Neural progenitor cell (in vitro differentiated cells): ENCODE data around the gene KLF1. TPM values are rescaled to one million over a fixed set of nuclear protein-coding genes. Genes with fewer than 3 reads are reported as not detected.
"Not testable (repeated sequence)": the region's sequence is repeated elsewhere in the genome, so short reads cannot be mapped to it uniquely, and the experiment has no call there.

ENCODE experiments used
- DNase-seq: peaks from one replicate; pipeline ENCODE4 v3.0.0-alpha.2; 2016; ENCODE audit warnings: low spot score
- H2AFZ ChIP-seq: fragments of 200-600 bp; sonication (generic); replicated peaks from 2 replicates; pipeline ENCODE4 v1.6.1; 2016; ENCODE audit warnings: antibody characterized with exemption
- H3F3A ChIP-seq: fragments of 200-600 bp; sonication (generic); 2 replicates; pipeline ENCODE4 v1.6.1; 2016; ENCODE audit warnings: antibody characterized with exemption, low read depth
- H3K27ac ChIP-seq: fragments of 200-600 bp; sonication (generic); 2 replicates; pipeline ENCODE4 v1.5.1; 2016; ENCODE audit warnings: mild to moderate bottlenecking
- H3K27me3 ChIP-seq: fragments of 200-600 bp; sonication (generic); 2 replicates; pipeline ENCODE4 v1.6.1; 2016; ENCODE audit warnings: mild to moderate bottlenecking, moderate library complexity
- H3K36me3 ChIP-seq: fragments of 200-600 bp; sonication (generic); 2 replicates; pipeline ENCODE4 v1.5.1; 2016
- H3K4me1 ChIP-seq: fragments of 200-600 bp; sonication (generic); 2 replicates; pipeline ENCODE4 v1.6.1; 2016; ENCODE audit warnings: mixed run types
- H3K4me2 ChIP-seq: fragments of 200-600 bp; sonication (generic); 2 replicates; pipeline ENCODE4 v1.6.1; 2016
- H3K4me3 ChIP-seq: fragments of 200-600 bp; sonication (generic); 2 replicates; pipeline ENCODE4 v1.5.1; 2016
- H3K79me2 ChIP-seq: fragments of 200-600 bp; sonication (generic); 2 replicates; pipeline ENCODE4 v1.6.1; 2016; ENCODE audit warnings: low read depth
- H3K9ac ChIP-seq: fragments of 200-600 bp; sonication (generic); 2 replicates; pipeline ENCODE4 v1.6.1; 2016
- H3K9me3 ChIP-seq: fragments of 200-600 bp; sonication (generic); 2 replicates; pipeline ENCODE4 v1.5.1; 2016; ENCODE audit warnings: low read depth
- H4K20me1 ChIP-seq: fragments of 200-600 bp; sonication (generic); 2 replicates; pipeline ENCODE4 v1.6.1; 2016; ENCODE audit warnings: low read depth
- H3K27ac Mint-ChIP-seq: 3 replicates; pipeline ENCODE4 v1.8.0; 2021; ENCODE audit warnings: mixed read lengths
- H3K27me3 Mint-ChIP-seq: 2 replicates; pipeline ENCODE4 v1.8.0; 2022; ENCODE audit warnings: low read depth, mild to moderate bottlenecking, inconsistent platforms, moderate library complexity, mixed read lengths; ENCODE audit not compliant: insufficient read depth
- H3K36me3 Mint-ChIP-seq: 3 replicates; pipeline ENCODE4 v1.8.0; 2021; ENCODE audit warnings: mixed read lengths
- H3K4me1 Mint-ChIP-seq: 3 replicates; pipeline ENCODE4 v1.8.0; 2021; ENCODE audit warnings: mixed read lengths
- H3K4me3 Mint-ChIP-seq: 3 replicates; pipeline ENCODE4 v1.8.0; 2021; ENCODE audit warnings: mild to moderate bottlenecking, moderate library complexity, mixed read lengths
- H3K9me3 Mint-ChIP-seq: 3 replicates; pipeline ENCODE4 v1.8.0; 2020; ENCODE audit warnings: mixed read lengths
- EZH2 ChIP-seq: fragments of 200-600 bp; sonication (generic); IDR thresholded peaks from 2 replicates; pipeline ENCODE4 v1.6.1; 2017; ENCODE audit warnings: antibody characterized with exemption, mild to moderate bottlenecking, moderate library complexity
- EZH2phosphoT487 ChIP-seq: fragments of 200-600 bp; sonication (generic); IDR thresholded peaks from 2 replicates; pipeline ENCODE4 v1.6.1; 2017; ENCODE audit warnings: antibody characterized with exemption
- total RNA-seq: library from RNA; depleted of rRNA; stranded (reverse); fragments of >200 nt; gene quantifications from 2 replicates; pipeline ENCODE4 v1.2.3, GENCODE V29; 2015; ENCODE audit warnings: low replicate concordance
- TF ChIP-seq, protein P1 (sequence below): fragments of 200-600 bp; sonication (generic); IDR thresholded peaks from 2 replicates; pipeline ENCODE4 v1.5.1; 2017; ENCODE audit warnings: antibody characterized with exemption, mild to moderate bottlenecking

The KLF1 gene
- total RNA-seq, 1 donor from 2014 or later, result 0.64 TPM

GRCh38 chr19:12890787-12891552 is 4.0 kb upstream of the KLF1 start, which contains the start of gene GCDH:
Gene GCDH, plus strand, starts transcription at chr19:12891160. Its CDS starts 145 bp downstream, at chr19:12891305.
- peaks cover 20% of the 10 kb centered on the region for H3K27me3 ChIP-seq
- H3K36me3 ChIP-seq, result no peaks in the 10 kb centered on the region
- peak within 1 kb of the TSS; percentile 98 for H3K27ac Mint-ChIP-seq
- H3K4me1 ChIP-seq, result peaks cover 8% of the 10 kb centered on the region
- H4K20me1 ChIP-seq, result peaks cover 12% of the 10 kb centered on the region
- H3K27ac ChIP-seq, result peak within 1 kb of the TSS; percentile 6
- peaks cover 26% of the 10 kb centered on the region for H3K27me3 Mint-ChIP-seq
- H3K4me1 Mint-ChIP-seq, result peaks cover 21% of the 10 kb centered on the region
- peak; percentile 99 for DNase-seq
- peak within 1 kb of the TSS; percentile 74 for H3K4me3 ChIP-seq
- H2AFZ ChIP-seq, result no peak within 1 kb of the TSS
- peak within 1 kb of the TSS; percentile 94 for H3K4me2 ChIP-seq
- no peaks in the 10 kb centered on the region for H3K9me3 ChIP-seq
- H3K9ac ChIP-seq, result peak within 1 kb of the TSS; percentile 17
- peaks cover 12% of the 10 kb centered on the region for H3F3A ChIP-seq
- H3K9me3 Mint-ChIP-seq, result peaks cover 6% of the 10 kb centered on the region
- H3K79me2 ChIP-seq, result peaks cover 22% of the 10 kb centered on the region
- H3K36me3 Mint-ChIP-seq, result peaks cover 10% of the 10 kb centered on the region
- TF ChIP-seq EZH2 (no peak), EZH2phosphoT487 (no peak)
- TF ChIP-seq, protein P1, sequence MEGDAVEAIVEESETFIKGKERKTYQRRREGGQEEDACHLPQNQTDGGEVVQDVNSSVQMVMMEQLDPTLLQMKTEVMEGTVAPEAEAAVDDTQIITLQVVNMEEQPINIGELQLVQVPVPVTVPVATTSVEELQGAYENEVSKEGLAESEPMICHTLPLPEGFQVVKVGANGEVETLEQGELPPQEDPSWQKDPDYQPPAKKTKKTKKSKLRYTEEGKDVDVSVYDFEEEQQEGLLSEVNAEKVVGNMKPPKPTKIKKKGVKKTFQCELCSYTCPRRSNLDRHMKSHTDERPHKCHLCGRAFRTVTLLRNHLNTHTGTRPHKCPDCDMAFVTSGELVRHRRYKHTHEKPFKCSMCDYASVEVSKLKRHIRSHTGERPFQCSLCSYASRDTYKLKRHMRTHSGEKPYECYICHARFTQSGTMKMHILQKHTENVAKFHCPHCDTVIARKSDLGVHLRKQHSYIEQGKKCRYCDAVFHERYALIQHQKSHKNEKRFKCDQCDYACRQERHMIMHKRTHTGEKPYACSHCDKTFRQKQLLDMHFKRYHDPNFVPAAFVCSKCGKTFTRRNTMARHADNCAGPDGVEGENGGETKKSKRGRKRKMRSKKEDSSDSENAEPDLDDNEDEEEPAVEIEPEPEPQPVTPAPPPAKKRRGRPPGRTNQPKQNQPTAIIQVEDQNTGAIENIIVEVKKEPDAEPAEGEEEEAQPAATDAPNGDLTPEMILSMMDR, result no peak
- H3K4me3 Mint-ChIP-seq, result peak within 1 kb of the TSS; percentile 98

DNA sequence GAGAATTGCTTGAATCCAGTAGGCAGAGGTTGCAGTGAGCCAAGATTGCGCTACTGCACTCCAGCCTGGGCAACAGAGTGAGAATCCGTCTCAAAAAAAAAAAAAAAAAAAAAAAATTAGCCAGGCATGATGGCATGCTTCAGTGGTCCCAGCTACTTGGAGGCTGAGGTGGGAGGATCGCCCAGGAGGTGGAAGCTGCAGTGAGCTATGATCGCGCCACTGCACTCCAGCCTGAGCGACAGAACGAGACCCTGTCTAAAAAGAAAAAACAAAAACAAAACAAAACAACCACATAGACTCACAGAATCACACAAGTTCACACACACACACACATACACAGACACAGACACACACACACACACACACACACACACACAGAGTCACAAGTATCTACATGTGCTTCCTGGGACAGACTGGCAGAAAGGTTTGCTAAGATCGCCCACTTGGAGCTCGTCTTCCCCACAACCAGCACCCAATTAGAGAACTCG is 3.3 kb upstream of the KLF1 start:
- H3K4me1 ChIP-seq, H3K36me3 ChIP-seq, H3K9ac ChIP-seq, H3K9me3 ChIP-seq, H2AFZ ChIP-seq, H3K9me3 Mint-ChIP-seq, H3K36me3 Mint-ChIP-seq: not testable (repeated sequence)
- H3K4me1 Mint-ChIP-seq, result peaks cover 21% of the 10 kb centered on the region
- H3K27me3 Mint-ChIP-seq, result peaks cover 27% of the 10 kb centered on the region
- Histone ChIP-seq H3K27me3 (peaks cover 26% of the 10 kb centered on the region), H3K27ac (peak overlapping the region; percentile 6), H3F3A (peaks cover 17% of the 10 kb centered on the region), H3K4me2 (peak overlapping the region; percentile 71), H3K79me2 (peaks cover 22% of the 10 kb centered on the region), H3K4me3 (peak overlapping the region; percentile 74), H4K20me1 (peaks cover 12% of the 10 kb centered on the region)
- peak overlapping the region; percentile 98 for H3K4me3 Mint-ChIP-seq
- peak overlapping the region; percentile 98 for H3K27ac Mint-ChIP-seq
- DNase-seq, result peak; percentile 3

DNA sequence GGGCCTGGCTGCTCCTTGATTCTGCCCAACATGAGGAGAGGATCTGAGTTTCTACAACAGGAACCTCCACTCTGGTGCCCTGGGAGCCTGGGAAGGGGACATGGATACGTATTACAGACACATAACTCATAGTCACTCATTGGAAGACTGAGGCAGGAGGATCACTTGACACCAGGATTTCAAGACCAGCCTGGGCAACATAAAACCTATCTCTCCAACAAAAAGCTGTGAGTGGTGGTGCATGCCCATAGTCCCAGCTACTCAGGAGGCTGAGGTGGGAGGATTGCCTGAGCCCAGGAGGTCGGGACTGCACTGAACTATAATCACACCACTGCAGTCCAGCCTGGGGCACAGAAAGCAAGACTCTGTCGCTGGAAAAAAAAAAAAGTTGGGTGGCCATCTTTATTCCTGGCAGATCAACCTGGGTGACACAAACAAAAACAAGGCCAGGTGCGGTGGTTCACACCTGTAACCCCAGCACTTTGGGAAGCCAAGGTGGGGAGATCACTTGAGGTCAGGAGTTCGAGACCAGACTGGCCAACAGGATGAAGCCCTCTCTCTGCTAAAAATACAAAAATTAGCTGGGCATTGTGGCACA is 1.1 kb upstream of the KLF1 start:
- Mint-ChIP-seq H3K9me3 (peaks cover 11% of the 10 kb centered on the region), H3K4me1 (peaks cover 21% of the 10 kb centered on the region), H3K27ac (no peak overlapping the region), H3K27me3 (peaks cover 45% of the 10 kb centered on the region), H3K4me3 (no peak overlapping the region), H3K36me3 (peaks cover 4% of the 10 kb centered on the region)
- H3K4me3 ChIP-seq, result no peak overlapping the region
- H3K9ac ChIP-seq, result no peak overlapping the region
- H3F3A ChIP-seq, result peaks cover 25% of the 10 kb centered on the region
- TF ChIP-seq EZH2phosphoT487, result no peak
- TF ChIP-seq, protein P1, result no peak
- TF ChIP-seq EZH2, result no peak
- H3K9me3 ChIP-seq, result peaks cover 3% of the 10 kb centered on the region
- H3K4me2 ChIP-seq, result no peak overlapping the region
- no peak overlapping the region for H2AFZ ChIP-seq
- peaks cover 8% of the 10 kb centered on the region for H3K4me1 ChIP-seq
- H3K36me3 ChIP-seq, result no peaks in the 10 kb centered on the region
- H3K79me2 ChIP-seq, result peaks cover 22% of the 10 kb centered on the region
- peaks cover 12% of the 10 kb centered on the region for H4K20me1 ChIP-seq
- no peak overlapping the region for H3K27ac ChIP-seq
- peaks cover 48% of the 10 kb centered on the region for H3K27me3 ChIP-seq
- no peak for DNase-seq

DNA sequence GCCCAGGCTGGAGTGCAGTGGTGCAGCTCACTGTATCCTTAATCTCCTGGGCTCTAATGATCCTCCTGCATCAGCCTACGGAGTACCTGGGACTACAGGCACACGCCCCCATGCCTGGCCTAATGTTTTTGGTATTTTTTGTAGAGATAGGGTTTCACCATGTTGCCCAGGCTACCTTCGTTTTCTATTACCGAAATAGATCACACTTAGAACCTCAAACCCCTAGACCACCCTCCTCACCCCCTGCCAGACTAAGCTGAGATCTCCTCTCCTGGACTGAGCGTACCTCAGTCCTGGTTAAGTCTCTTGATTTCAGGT is 391 bp downstream of the KLF1 start:
- Histone ChIP-seq H3K27ac (no peak overlapping the region), H3K9me3 (peaks cover 3% of the 10 kb centered on the region), H3K4me2 (no peak overlapping the region), H3K27me3 (peaks cover 58% of the 10 kb centered on the region), H3F3A (peaks cover 33% of the 10 kb centered on the region), H3K4me1 (peaks cover 3% of the 10 kb centered on the region), H3K4me3 (no peak overlapping the region), H3K36me3 (no peaks in the 10 kb centered on the region), H3K9ac (no peak overlapping the region), H4K20me1 (peaks cover 6% of the 10 kb centered on the region), H2AFZ (no peak overlapping the region), H3K79me2 (peaks cover 10% of the 10 kb centered on the region)
- peaks cover 20% of the 10 kb centered on the region for H3K4me1 Mint-ChIP-seq
- H3K27ac Mint-ChIP-seq, result no peak overlapping the region
- peak overlapping the region; percentile 71 for H3K4me3 Mint-ChIP-seq
- H3K36me3 Mint-ChIP-seq, result peaks cover 4% of the 10 kb centered on the region
- H3K9me3 Mint-ChIP-seq, result peaks cover 11% of the 10 kb centered on the region
- H3K27me3 Mint-ChIP-seq, result peaks cover 49% of the 10 kb centered on the region
- TF ChIP-seq EZH2, result no peak
- no peak for TF ChIP-seq EZH2phosphoT487
- TF ChIP-seq, protein P1, result no peak
- no peak for DNase-seq
